AML-193 (cell line): ENCODE measurements around the gene RCBTB2.
A peak's percentile ranks its signal among the peaks of the same experiment; 100 is the strongest.

Source experiments
- DNase-seq, 2 experiments: peaks; one replicate each; lab custom pipeline; 2025; lab: John Stamatoyannopoulos, UW

RCBTB2 gene

DNA sequence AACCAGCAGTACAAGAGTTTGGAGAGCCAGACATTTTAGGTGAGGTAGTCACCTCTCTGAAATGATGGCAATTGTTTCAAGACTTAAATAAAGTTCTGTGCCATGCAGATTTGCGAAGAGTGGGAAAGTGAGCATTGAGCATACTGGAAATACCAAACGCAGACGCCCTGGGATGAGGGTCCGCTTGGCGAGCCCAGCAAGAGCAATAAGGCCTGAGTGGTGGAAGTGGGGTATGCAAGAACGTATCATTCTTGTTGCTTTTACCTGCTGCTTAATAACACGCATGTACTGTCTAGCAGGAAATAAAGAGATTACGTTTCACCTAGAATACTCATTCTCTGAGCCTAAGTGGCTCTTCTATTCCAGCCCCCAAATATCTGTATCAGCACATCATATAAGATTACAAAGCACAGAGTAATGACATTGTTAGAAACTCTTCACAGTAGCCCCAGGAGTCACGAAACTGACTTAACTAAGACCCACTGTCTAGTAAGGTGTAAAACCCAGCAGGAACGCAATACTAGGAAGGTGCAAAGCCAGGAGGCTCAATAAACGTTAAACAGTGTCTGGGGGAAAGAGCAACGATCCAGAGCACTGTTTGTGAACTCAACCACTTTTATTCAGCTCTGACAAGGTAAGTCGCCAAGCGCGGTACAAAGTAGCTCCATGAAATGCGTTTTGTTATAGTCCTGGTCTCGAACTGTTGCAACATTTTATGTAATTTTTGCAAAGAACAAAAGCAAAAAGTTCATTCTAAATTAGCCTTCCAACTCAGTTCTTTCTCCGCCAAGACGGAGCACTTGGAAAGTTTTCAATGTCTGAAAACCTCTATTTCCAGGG lies 1.2 kb downstream of the RCBTB2 start:
- DNase-seq = peak in 1 of 2 experiments; percentile 68

DNA sequence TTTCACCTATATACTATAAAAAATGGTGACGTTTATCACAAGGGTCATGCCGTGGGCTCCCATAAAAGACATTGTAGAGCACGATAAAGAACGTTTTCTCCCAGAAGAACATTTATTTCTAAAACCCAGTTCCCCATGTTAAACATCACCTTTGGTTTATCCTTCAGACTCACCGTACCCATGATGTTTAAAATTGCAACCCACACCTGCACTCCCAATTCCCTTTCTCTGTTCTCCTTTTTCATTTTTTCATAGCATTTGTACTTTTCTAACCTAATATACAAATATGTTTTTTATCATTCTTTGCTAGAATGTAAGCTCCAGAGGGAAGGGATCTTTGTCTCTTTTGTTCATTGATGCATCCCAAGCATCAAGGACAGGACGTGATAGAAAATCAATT lies 2.0 kb downstream of the RCBTB2 start:
- DNase-seq = no peak

DNA sequence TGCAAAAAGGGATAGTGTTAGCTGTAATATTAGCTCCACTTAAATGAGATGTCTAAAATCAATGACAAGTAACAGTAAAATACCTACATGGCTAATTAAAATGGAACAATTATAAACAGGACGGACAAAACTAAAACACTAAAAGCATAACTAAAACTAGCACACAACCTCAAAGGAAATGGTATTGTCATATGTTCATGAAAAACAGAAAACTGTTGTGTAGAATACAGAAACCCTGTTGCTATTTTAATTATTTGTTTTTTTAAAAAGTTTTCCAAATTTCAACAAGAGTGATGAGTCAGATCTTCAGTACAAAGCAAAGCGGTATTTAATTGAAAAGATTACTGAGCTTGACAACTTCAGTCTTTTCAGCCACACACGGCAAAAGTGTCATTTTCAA lies 4.2 kb downstream of the RCBTB2 start:
- no peak for DNase-seq

DNA sequence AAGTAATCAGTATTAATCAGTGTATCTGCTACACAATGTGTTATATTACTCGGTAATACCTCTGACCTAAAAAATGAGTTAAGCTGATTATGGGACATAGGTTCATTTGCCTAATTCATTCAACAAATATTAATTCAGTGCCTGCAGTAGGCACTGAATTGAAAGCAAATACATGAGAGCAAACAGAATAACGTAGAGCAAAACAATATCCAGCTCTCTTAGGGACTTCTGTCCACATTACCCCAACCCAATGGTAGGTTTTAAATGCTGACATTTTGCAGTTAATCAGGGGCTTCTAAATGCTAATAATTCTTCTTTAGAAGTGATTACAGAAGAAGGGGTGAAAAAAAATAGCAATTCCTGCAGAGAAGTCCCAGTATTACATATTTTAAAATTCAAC lies 4.9 kb downstream of the RCBTB2 start:
- no peak for DNase-seq

DNA sequence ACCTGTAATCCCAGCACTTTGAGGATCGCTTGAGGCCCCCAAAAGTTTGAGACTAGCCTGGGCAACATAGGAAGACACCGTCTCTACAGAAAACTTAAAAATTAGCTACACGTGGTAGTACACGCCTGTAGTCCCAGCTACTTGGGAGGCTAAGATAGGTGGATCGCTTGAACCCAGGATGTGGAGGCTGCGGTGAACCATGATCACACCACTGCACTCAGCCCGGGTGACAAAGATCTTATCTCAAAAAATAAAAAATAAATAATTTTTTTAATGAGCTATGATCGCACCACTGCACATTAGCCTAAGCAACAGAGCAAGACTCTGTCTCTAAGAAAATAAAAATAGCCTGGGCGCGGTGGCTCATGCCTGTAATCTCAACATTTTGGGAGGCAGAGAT lies 6.6 kb downstream of the RCBTB2 start:
- no peak for DNase-seq

DNA sequence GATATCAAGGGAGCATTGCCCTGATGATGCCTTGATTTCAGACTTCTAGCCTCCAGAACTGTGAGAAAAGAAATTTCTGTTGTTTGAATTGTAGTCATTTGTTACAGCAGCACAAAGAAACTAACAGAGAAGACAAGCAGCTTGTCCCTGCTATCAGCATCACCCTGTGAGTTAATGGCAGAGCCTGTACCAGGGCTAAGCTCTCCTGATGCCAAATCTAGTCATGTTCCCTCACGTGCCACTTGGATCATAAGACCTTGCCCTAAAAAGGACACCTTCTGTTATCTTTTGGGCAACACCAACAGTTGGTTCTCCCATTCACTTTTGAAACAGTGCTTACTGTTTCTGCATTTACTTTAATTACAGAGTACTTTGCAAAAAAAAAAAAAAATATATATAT lies 14.8 kb downstream of the RCBTB2 start:
- DNase-seq = no peak

DNA sequence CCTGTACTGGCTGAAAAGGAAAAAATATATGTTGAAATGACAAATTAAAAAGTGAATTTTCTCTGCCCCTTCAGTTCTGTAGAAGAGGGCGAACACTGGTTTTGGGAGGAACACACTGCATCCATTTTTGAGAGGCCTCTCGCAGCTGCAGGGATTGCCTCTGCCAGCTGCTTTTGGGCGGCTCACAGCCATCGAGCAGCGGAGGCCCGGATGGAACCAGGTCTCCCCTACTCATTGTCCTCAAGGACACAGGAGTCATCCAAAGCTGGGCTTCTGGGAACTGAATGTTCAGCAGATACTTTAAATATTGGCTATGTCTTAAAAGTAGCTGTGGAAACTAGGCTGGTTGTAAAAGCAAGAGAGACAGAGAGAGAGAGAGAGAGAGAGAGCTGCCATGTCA lies 17.1 kb downstream of the RCBTB2 start:
- DNase-seq = no peak

DNA sequence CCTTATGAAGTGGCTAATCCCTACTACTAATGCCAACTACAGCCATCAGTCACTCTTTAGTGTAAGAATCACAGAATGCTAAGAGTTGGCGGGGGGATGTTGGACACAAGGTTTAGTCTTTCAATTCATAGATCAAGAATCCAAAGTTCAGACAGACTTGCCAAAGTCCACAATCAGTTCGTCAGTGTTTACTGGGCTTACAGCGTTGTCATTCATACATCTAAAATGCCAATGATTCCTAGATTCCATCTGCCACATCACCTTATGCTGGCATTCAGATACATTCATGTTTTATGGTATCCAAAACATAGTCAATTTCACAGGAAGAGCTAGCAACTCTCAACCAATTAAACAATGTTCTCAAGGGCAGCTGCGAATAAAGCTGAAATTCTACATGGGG lies 18.1 kb downstream of the RCBTB2 start:
- DNase-seq = no peak

DNA sequence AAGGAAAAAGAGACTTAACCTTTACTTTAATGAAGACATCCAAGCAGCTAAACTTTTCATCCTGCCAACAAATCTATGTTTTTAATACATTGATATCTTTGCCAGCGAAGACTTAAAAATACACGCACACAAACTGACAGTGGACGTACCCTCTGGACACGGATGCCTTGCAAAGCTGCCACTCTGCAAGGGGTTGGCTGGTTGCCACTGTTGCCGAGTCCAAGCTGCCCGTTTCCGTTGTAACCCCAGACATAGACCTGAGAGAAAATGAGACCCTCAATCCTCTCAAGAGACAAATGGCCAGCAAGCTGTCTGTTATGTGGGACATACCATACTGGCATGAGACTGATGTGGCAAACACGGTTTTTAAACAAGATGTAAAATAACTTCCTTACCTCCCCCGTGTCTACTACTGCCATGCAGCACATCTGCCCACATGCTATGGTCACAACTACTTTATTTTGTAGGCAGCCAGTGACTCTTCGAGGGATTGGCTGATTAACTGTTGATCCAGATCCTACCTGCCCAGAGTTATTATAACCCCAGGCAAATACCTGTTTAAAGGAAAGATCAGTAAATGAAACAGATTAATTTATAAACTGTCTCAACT lies 21.2 kb downstream of the RCBTB2 start:
- DNase-seq = no peak

DNA sequence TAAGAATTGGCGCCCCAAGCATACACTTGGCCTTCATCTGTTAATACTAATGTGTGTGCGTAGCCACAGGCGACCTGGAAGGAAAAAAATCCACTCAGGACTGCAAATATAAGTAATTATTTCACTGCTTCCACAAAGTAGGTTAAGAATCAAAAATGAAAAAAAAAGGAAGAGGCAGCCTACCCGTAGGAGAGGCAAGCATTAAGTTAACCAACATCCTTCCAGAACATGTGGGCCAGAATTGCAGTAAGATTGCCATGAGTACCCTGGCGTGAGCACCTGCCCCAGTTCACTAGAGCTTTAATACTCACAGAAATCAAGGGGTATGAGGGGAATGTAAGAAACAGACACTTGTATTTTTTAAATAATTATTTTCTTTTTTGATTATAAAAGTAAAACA lies 22.2 kb downstream of the RCBTB2 start:
- no peak for DNase-seq

DNA sequence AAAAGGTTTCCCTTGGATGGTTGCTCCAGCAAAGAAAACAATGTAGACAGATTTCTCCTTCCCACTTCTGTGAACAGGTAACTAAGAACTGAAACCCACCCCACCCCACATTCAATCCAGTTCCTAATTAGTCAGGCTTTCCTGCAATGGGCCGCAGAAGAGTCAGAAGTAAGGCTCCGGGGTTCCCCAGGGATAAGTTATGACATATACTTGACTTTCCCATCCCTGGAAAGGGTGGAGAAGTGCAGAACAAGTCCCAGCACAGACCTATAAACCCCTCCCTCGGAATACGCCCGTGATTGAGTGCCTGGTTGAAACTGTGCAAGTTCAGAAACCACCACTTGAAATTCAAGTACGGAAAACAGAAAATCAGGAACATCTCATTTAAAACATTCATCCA lies 24.9 kb downstream of the RCBTB2 start:
- DNase-seq = no peak

DNA sequence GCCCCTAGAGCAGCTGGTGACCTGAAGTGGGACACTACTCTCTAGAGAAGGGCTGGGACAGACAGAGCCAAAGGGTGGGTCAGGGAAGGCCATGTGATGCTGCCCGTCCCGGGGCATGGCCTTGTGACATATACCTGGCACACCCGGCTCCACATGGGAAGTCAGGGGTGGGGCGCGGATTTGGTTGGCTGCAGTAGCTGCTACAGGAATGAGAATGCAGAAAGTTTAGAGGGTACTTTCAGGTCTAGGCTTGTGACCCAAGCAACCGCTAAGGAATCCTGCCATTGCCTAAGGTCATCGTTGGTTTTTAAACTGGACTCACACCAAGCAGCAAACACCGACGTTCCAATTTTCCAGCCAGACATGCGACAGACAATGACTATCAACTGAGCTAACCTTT lies 25.9 kb downstream of the RCBTB2 start:
- no peak for DNase-seq

DNA sequence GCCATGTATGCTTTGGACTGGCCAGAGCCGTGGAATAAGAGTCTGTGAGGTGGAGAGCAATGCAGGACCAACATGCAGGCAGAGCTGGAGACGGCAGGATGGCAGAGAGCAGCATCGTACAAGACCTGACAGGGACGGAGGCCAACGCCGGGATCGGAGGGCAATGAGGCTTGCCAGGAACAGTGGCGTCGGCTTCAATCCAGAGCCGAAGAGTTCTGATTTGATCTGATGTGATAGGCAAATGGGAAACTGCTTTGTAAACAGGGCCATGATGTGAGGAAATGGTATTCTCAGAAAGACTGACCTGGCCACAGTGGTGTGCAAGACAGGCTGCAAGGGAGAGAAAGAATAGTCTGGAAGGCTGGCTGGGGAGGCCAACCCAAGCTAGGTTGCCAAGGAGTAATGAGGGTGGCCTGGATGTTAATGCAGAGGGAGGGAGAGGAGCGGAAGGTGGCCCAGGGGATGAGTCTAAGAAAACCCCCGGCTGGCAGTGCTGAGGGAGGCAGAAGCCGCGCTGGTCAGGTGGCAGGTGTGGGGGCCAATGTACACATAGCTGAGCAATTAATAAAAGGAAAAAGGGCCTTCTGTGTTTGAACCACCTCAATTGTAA lies 26.7 kb downstream of the RCBTB2 start:
- no peak for DNase-seq

DNA sequence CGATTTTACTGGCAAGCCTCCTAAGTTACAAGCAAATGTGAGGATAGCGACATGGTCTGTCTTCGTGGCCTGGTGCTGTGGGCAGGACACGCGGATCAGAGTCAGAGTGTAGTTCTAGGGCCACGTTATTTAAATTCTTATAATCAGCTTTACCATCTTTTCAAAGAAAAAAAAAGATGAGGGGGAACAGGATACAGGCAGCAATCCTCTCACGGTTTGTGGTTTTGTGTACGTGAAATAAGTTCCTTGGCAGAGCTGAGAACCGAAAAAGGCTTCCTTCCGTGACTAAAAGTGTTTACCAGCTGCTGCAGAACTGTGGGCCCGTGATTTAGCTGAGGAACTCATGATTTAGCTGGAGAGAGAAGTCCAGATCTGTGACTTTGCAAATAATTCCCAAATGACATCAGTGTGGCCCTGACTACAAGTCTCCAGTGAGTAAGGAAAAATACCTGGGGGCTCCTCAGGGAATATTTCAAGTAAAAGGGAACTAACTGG lies 27.2 kb downstream of the RCBTB2 start:
- DNase-seq = peak; percentile 95 to 98

DNA sequence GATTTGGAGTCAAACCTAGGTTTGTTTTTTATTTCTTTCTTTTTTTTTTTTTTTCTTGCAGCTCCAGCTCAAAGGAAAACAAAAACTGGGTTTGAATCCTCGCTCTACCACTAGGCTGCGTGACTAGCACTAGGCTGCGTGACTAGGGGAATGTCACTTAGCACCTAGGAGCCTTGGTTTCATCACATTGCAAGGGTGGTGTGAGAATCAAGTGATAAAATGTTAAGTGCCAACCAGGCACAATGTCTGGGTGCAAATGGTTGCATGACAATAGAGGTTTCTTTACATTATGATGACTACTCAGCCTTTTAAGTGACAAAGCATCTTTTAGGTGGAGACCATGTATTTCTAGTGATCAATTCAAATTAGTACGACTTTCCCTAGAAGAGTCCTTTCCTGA lies 27.9 kb downstream of the RCBTB2 start:
- DNase-seq = no peak

DNA sequence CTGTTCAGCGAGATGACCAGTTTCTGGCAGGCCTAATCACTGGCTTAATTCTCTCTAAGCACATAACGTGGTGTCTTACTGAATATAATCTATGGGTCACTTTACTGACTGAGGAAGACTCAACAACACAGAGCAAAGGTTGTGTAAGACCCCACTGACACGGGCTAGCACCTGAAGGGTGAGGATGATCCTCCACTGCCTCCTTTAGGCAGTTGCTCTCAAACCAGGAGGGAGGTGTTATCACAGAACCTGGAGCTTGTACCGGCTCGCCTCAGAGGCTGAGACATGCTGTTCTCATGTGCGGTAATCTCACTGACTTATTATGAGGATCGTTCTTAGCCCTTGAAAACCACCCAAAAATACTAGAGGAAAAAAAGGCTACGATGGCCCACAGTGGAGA lies 28.3 kb downstream of the RCBTB2 start:
- DNase-seq = no peak

DNA sequence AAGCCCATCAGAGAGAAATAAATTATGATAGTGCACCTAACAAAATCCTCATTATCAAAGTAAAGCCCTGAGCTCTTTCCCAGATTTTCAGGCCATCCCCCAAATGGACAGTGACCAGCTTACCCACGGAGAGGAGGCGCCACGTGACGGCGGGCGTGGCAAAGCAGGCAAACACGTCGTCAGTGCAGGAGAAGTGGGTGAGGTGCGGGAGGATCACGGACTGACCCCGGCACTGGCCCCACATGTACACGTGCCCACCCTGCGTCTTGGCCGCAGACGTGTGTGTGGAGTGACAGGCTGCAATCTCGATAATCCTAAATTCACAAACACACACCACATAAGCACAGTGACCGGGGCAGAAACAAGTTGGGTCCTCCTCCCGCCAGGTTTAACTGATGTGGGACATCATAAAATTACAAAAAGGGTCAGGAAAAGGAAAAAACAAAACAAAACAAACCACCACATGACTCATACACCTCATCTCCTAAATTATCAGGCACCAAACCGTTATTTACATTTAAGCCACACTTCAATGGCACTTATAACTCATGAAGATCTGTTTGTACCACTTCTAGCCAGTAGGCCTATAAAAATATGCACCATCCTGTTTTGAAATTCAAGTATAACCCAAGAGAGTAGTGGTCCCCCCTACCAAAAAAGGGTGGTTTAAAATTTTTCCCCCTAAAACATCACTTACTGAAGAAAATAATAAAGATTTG lies 30.1 kb downstream of the RCBTB2 start:
- no peak for DNase-seq

DNA sequence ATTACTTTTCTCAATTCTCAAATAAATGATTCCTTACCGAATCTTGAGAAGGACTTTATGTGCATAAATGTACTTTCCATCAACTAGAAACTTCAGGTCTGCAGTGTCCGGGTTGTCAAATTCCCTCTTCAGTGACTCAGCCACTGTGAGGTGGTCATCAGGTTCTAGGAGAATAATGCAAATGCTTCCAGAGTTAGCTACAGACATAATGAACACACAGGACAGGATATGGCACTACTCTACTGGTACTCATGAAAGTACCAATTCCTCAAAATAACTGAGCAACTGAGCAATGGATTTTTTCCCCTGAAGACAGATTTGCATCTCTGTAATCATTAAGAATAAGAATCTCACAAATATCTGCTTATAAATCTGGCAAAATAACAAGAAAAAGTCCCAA lies 31.2 kb downstream of the RCBTB2 start:
- no peak for DNase-seq

DNA sequence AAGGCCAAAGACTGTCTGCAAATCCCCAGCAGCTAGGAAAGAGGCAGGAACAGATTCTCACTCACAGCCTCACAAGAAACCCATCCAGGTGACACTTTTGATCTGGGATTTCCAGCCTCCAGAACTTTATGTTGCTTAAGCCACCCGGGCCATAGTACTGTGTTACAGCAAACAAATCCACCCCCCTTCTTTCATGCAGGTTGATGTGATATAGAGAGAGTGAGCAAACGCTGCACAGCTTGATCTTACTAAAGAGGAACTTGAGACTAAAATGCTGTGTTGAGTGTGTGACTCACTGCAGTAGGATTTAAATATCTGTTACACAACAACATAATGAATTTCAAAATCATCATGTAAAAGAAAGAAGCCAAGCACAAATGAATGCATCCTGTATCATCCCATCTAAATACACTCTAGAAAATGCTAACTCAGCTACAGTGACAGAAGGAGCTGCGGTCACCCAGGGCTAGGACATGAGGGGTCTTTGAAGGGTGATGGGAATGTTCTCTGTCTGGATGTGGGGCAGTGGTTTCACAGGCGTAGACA lies 32.2 kb downstream of the RCBTB2 start:
- peak; percentile 98 for DNase-seq

DNA sequence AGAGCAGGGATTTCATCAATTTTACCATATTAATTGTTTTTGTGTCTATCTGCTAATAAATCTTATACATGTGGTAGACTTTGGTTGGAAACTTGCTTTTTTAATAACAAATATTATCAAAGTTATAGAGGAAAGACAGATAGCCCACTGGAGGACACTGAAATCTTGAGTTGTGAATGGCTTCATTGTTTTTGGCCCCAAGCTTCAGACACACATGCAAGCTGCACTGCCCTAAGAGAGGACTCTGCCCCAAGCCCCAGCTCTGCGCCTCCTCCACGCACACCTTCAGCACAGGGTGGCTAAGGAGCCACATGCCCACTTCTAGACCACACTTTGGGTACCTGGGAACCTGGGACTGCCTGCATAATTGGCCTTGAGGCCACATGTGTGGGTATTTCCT lies 35.2 kb downstream of the RCBTB2 start:
- no peak for DNase-seq

DNA sequence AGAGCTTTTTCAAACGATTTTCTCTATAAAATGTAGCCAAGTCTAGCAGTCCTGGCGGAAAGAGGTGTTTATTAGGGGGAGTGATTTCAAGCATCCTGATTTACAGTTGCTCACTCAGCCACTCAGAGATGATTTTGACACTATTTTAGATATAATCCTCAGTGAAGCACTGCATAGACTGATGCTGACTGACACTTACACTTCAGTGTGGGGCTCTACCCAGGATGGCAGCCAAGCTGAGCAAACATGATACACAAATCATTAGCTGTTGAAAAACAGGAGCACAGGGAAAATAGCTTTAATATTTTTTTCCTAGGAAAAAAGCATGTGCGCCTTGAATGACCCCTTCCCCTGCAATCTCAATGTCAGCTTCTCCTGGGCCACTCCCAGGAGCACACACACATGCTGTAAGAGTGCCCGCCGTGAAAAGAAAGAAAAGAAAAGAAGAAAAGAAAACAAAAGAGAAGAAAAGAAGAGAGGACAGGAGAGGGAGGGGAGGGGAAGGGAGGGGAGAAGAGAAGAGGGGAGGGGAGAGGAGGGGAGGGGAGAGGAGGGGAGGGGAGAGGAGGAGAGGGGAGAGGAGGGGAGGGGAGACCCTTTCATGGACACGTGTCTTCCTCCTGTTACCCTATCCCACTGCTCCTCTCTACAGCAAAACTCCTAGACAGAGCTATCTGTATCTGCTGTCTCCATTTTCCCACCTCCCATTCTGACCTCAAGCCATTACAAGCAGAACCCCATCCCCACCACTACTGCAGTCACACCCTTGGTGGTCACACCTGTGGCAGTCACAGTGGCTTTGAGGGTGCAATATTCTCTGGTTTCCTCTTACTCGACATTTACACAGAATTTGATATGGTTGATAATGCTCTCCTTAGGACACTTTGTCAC lies 36.4 kb downstream of the RCBTB2 start:
- DNase-seq = no peak
